Testis (tissue), 2 donors: ENCODE results near the gene MACROD1.

Source experiments
- CTCF ChIP-seq, 3 experiments: fragments of 450-650 bp in 2 of 3; fragments of 200-600 bp in 1 of 3; sonication (generic) in 1 of 3; IDR thresholded peaks; one replicate each; pipeline ENCODE4 v1.5.1; 2016 to 2019; ENCODE audit warnings: antibody characterized with exemption in 3 of 3, mild to moderate bottlenecking in 2 of 3, moderate library complexity in 1 of 3
- POLR2A ChIP-seq: fragments of 450-650 bp; IDR thresholded peaks from one replicate; pipeline ENCODE4 v1.6.1; 2017; ENCODE audit warnings: antibody characterized with exemption, mild to moderate bottlenecking, moderate library complexity

DNA sequence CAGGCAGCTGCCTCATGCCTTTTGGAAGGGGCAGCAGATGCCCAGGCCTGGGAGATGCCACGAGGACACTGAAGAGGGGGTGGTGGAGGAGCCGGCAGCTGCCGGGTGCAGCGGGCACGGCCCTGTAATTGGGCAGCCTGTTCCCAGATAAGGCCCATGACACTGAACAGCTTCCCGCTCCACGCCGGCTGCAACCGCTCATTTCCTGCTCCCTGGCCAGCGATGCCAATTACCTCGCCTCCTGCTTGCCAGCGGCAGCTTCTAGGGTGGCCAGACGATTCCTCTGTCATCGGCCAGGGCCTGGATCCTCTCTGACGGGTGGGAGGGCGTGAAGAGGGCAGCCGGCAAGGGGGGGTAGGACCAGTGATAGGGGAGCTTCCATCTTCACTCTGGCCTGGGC is 107.4 kb downstream of the MACROD1 start:
- no peak for TF ChIP-seq CTCF (IDR thresholded peaks at IDR 0.05)
- no peak for TF ChIP-seq POLR2A
